ENCODE data around the gene SMIM26.

SMIM26 gene

DNA sequence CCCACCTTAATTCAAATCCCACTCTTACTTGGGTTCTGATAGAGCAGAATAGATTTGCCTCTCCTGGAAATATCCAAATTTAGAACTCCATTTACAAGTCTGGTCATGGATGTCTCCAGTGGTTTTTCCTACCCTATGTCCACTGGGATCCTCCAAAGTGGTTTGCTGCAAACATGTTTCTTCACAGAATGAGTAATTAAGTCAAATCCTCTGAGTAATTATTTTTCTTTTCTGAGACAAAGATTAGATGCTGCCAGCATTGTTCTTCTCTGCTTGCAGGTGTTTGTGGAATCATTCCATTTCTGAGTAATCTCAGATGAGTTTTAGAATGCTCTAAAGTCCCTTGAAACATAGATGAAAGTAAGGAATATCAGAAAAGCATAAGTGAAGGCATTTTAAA is 42.5 kb downstream of the SMIM26 start:
- no peaks in the 10 kb centered on the region for H3K79me2 ChIP-seq (ENCODE audit: insufficient read depth, low read length)
- no peaks in the 10 kb centered on the region for H3K9me2 ChIP-seq (replicated peaks; ENCODE audit: low read depth, low read length)
- no peaks in the 10 kb centered on the region for H3K27me3 ChIP-seq (ENCODE audit: insufficient read depth, low read length, poor library complexity, severe bottlenecking)
- no peaks in the 10 kb centered on the region for H3K4me1 ChIP-seq (ENCODE audit: insufficient read depth, low read length, poor library complexity, severe bottlenecking)
- no peaks in the 10 kb centered on the region for H4K20me1 ChIP-seq (ENCODE audit: insufficient read depth, low read length, poor library complexity, severe bottlenecking)
- H3K9ac ChIP-seq (ENCODE audit: low read depth, low read length, poor library complexity, severe bottlenecking), result no peak overlapping the region
- H3K4me2 ChIP-seq (ENCODE audit: low read depth, low read length, poor library complexity, severe bottlenecking), result no peak overlapping the region
- no peaks in the 10 kb centered on the region for H3K36me3 ChIP-seq (ENCODE audit: insufficient read depth, low read length)
- H3K4me3 ChIP-seq (ENCODE audit: low read length, poor library complexity, severe bottlenecking), result no peak overlapping the region
- no peaks in the 10 kb centered on the region for H3F3A ChIP-seq (ENCODE audit: low read depth)
- no peaks in the 10 kb centered on the region for H3K9me3 ChIP-seq (ENCODE audit: insufficient read depth, low read depth, low read length)
- TF ChIP-seq CTCF (conservative IDR thresholded peaks at IDR 0.05; ENCODE audit: low read length), result no peak
- TF ChIP-seq EZH2phosphoT487 (IDR thresholded peaks at IDR 0.05; ENCODE audit: borderline replicate concordance), result no peak
- no peak overlapping the region for H2AFZ ChIP-seq (ENCODE audit: low read length)

GRCh38 chr20:18611492-18611891 is 44.3 kb downstream of the SMIM26 start:
- no peaks in the 10 kb centered on the region for H3K9me2 ChIP-seq (replicated peaks; ENCODE audit: low read depth, low read length)
- TF ChIP-seq CTCF (conservative IDR thresholded peaks at IDR 0.05; ENCODE audit: low read length), result no peak
- TF ChIP-seq EZH2phosphoT487 (IDR thresholded peaks at IDR 0.05; ENCODE audit: borderline replicate concordance), result no peak

DNA sequence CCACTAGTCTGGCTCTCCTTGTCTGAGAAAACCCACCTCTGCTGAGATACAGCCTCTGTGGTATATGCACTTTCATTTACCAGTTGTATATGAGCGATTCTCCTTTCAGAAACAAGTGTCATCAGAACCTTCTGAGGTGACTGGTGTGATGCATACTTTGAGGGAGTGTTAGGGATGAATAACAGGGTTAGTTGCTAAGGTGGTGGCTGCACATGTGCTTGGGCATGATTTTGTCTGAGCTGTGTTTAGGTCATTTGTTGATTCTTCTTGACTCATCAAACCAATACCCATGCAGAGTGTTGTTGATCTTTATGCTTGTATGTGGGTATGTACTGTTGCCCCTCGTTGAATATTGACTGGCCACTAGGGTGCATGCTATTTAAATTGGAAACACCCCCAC is 46.3 kb downstream of the SMIM26 start:
- Histone ChIP-seq H3K9ac (ENCODE audit: low read depth, low read length, poor library complexity, severe bottlenecking) (no peak overlapping the region), H3K9me2 (replicated peaks; ENCODE audit: low read depth, low read length) (no peaks in the 10 kb centered on the region), H3K27me3 (ENCODE audit: insufficient read depth, low read length, poor library complexity, severe bottlenecking) (no peaks in the 10 kb centered on the region), H3K36me3 (ENCODE audit: insufficient read depth, low read length) (no peaks in the 10 kb centered on the region), H4K20me1 (ENCODE audit: insufficient read depth, low read length, poor library complexity, severe bottlenecking) (no peaks in the 10 kb centered on the region), H3K4me2 (ENCODE audit: low read depth, low read length, poor library complexity, severe bottlenecking) (no peak overlapping the region), H3K79me2 (ENCODE audit: insufficient read depth, low read length) (no peaks in the 10 kb centered on the region), H3K4me3 (ENCODE audit: low read length, poor library complexity, severe bottlenecking) (no peak overlapping the region), H3F3A (ENCODE audit: low read depth) (no peaks in the 10 kb centered on the region), H3K9me3 (ENCODE audit: insufficient read depth, low read depth, low read length) (no peaks in the 10 kb centered on the region), H3K4me1 (ENCODE audit: insufficient read depth, low read length, poor library complexity, severe bottlenecking) (no peaks in the 10 kb centered on the region), H2AFZ (ENCODE audit: low read length) (no peak overlapping the region)
- 0 out of 2 replicates have a peak, but pooled peaks have one; percentile 12 for TF ChIP-seq CTCF (conservative IDR thresholded peaks at IDR 0.05; ENCODE audit: low read length)
- no peak for TF ChIP-seq EZH2phosphoT487 (IDR thresholded peaks at IDR 0.05; ENCODE audit: borderline replicate concordance)

More at GRCh38 chr20:18611492-18611891, 44.3 kb downstream of the SMIM26 start:
- H3K27me3 ChIP-seq (ENCODE audit: insufficient read depth, low read length, poor library complexity, severe bottlenecking), result no peaks in the 10 kb centered on the region
- no peak overlapping the region for H2AFZ ChIP-seq (ENCODE audit: low read length)
- H3K4me3 ChIP-seq (ENCODE audit: low read length, poor library complexity, severe bottlenecking), result no peak overlapping the region
- H3K36me3 ChIP-seq (ENCODE audit: insufficient read depth, low read length), result no peaks in the 10 kb centered on the region
- H3K4me1 ChIP-seq (ENCODE audit: insufficient read depth, low read length, poor library complexity, severe bottlenecking), result no peaks in the 10 kb centered on the region
- no peak overlapping the region for H3K4me2 ChIP-seq (ENCODE audit: low read depth, low read length, poor library complexity, severe bottlenecking)
- no peaks in the 10 kb centered on the region for H4K20me1 ChIP-seq (ENCODE audit: insufficient read depth, low read length, poor library complexity, severe bottlenecking)
- H3K79me2 ChIP-seq (ENCODE audit: insufficient read depth, low read length), result no peaks in the 10 kb centered on the region
- no peaks in the 10 kb centered on the region for H3F3A ChIP-seq (ENCODE audit: low read depth)
- no peaks in the 10 kb centered on the region for H3K9me3 ChIP-seq (ENCODE audit: insufficient read depth, low read depth, low read length)
- no peak overlapping the region for H3K9ac ChIP-seq (ENCODE audit: low read depth, low read length, poor library complexity, severe bottlenecking)
